Body of pancreas (tissue), 4 donors: ENCODE measurements around the gene DYNLT1.

Experiments
- POLR2A ChIP-seq, 3 donors: fragments of 450-650 bp; IDR thresholded peaks; one replicate each; pipeline ENCODE4 v1.6.1; 2016; ENCODE audit warnings: antibody characterized with exemption in 3 of 3, mild to moderate bottlenecking in 2 of 3
- TF ChIP-seq, protein P1 (sequence below), 7 experiments: fragments of 450-650 bp in 4 of 7; fragments of 200-600 bp in 3 of 7; sonication (generic) in 3 of 7; IDR thresholded peaks; one replicate each; pipeline ENCODE4 v1.5.1; 2016 to 2019; ENCODE audit warnings: antibody characterized with exemption in 7 of 7

GRCh38 chr6:158610319-158610968 lies 34.1 kb downstream of the DYNLT1 start:
- TF ChIP-seq, protein P1, sequence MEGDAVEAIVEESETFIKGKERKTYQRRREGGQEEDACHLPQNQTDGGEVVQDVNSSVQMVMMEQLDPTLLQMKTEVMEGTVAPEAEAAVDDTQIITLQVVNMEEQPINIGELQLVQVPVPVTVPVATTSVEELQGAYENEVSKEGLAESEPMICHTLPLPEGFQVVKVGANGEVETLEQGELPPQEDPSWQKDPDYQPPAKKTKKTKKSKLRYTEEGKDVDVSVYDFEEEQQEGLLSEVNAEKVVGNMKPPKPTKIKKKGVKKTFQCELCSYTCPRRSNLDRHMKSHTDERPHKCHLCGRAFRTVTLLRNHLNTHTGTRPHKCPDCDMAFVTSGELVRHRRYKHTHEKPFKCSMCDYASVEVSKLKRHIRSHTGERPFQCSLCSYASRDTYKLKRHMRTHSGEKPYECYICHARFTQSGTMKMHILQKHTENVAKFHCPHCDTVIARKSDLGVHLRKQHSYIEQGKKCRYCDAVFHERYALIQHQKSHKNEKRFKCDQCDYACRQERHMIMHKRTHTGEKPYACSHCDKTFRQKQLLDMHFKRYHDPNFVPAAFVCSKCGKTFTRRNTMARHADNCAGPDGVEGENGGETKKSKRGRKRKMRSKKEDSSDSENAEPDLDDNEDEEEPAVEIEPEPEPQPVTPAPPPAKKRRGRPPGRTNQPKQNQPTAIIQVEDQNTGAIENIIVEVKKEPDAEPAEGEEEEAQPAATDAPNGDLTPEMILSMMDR (IDR thresholded peaks at IDR 0.05): no peak
- no peak for TF ChIP-seq POLR2A (IDR thresholded peaks at IDR 0.05)
